SU-DHL-6 (cell line): ENCODE measurements around the gene PCDH17.

ENCODE experiments used
- H2AFZ ChIP-seq: fragments of 200-600 bp; sonication (generic); 2 replicates; pipeline ENCODE4 v1.6.1; 2014; ENCODE audit warnings: low read depth, mild to moderate bottlenecking, moderate library complexity, mixed read lengths, antibody characterized with exemption, low read length; ENCODE audit not compliant: severe bottlenecking
- H3F3A ChIP-seq: fragments of 200-600 bp; shearing (Covaris generic); 2 replicates; pipeline ENCODE4 v1.6.0; 2016; ENCODE audit warnings: antibody characterized with exemption, mild to moderate bottlenecking; ENCODE audit not compliant: insufficient read depth
- H3K27ac ChIP-seq: fragments of 200-600 bp; sonication (generic); 2 replicates; pipeline ENCODE4 v1.5.1; 2016; ENCODE audit warnings: low read depth, mild to moderate bottlenecking, low read length, moderate library complexity, mixed read lengths
- H3K27me3 ChIP-seq: fragments of 200-600 bp; sonication (generic), shearing (Covaris generic); 2 replicates; pipeline ENCODE4 v1.6.0; 2014; ENCODE audit warnings: mild to moderate bottlenecking, low read length
- H3K36me3 ChIP-seq: fragments of 200-600 bp; sonication (generic); 2 replicates; pipeline ENCODE4 v1.6.1; 2014; ENCODE audit warnings: mild to moderate bottlenecking, low read length, mixed read lengths
- H3K4me2 ChIP-seq: fragments of 300-600, 200-600 bp; shearing (Covaris generic), sonication (generic); 2 replicates; pipeline ENCODE4 v1.6.0; 2014; ENCODE audit warnings: low read length, low read depth, mild to moderate bottlenecking; ENCODE audit not compliant: poor library complexity, severe bottlenecking
- H3K4me3 ChIP-seq: fragments of 200-600 bp; sonication (generic); 2 replicates; pipeline ENCODE4 v1.5.1; 2014; ENCODE audit warnings: antibody characterized with exemption, low read length, mild to moderate bottlenecking, mixed read lengths; ENCODE audit not compliant: insufficient read depth, poor library complexity, severe bottlenecking
- H3K79me2 ChIP-seq: fragments of 200-600 bp; sonication (generic); 2 replicates; pipeline ENCODE4 v1.6.1; 2014; ENCODE audit warnings: mild to moderate bottlenecking, low read length, moderate library complexity; ENCODE audit not compliant: insufficient read depth
- H3K9ac ChIP-seq: fragments of 200-600 bp; sonication (generic); 2 replicates; pipeline ENCODE4 v1.7.0; 2014; ENCODE audit warnings: mild to moderate bottlenecking, low read length
- H3K9me2 ChIP-seq: fragments of 200-600 bp; sonication (generic); replicated peaks from 2 replicates; pipeline ENCODE4 v1.6.1; 2014; ENCODE audit warnings: low read length; ENCODE audit not compliant: insufficient read depth
- H3K9me3 ChIP-seq: fragments of 200-600 bp; sonication (generic); 2 replicates; pipeline ENCODE4 v1.6.1; 2014; ENCODE audit warnings: low read length, mixed read lengths; ENCODE audit not compliant: insufficient read depth
- H4K20me1 ChIP-seq: fragments of 200-600 bp; sonication (generic); 2 replicates; pipeline ENCODE4 v1.6.1; 2014; ENCODE audit warnings: low read depth, mild to moderate bottlenecking, antibody characterized with exemption, low read length, moderate library complexity, mixed read lengths
- CTCF ChIP-seq: fragments of 200-600 bp; sonication (generic); IDR thresholded peaks from one replicate; pipeline ENCODE4 v1.5.1; 2017; ENCODE audit warnings: antibody characterized with exemption, mild to moderate bottlenecking, low read length, moderate library complexity; ENCODE audit not compliant: insufficient read depth, poor library complexity, severe bottlenecking
- EZH2phosphoT487 ChIP-seq: fragments of 200-600 bp; sonication (generic), shearing (Covaris generic); conservative IDR thresholded peaks from 2 replicates; pipeline ENCODE4 v1.6.1; 2018; ENCODE audit warnings: mild to moderate bottlenecking, antibody characterized with exemption, low read length, moderate library complexity, mixed read lengths

The PCDH17 gene

GRCh38 chr13:57640607-57641006, 9.1 kb downstream of the PCDH17 start:
- no peak overlapping the region for H3K27ac ChIP-seq
- no peaks in the 10 kb centered on the region for H3F3A ChIP-seq
- H3K4me2 ChIP-seq: no peak overlapping the region
- no peaks in the 10 kb centered on the region for H3K79me2 ChIP-seq
- peak overlapping the region; percentile 41 for H2AFZ ChIP-seq
- no peaks in the 10 kb centered on the region for H4K20me1 ChIP-seq
- no peaks in the 10 kb centered on the region for H3K9me2 ChIP-seq
- TF ChIP-seq EZH2phosphoT487 (no peak), CTCF (no peak)
- H3K4me3 ChIP-seq: no peak overlapping the region
- H3K27me3 ChIP-seq: no peaks in the 10 kb centered on the region
- no peaks in the 10 kb centered on the region for H3K9me3 ChIP-seq
- no peak overlapping the region for H3K9ac ChIP-seq
- no peaks in the 10 kb centered on the region for H3K36me3 ChIP-seq

GRCh38 chr13:57641051-57641450, 9.5 kb downstream of the PCDH17 start:
- Histone ChIP-seq H3K27me3 (no peaks in the 10 kb centered on the region), H3K4me2 (no peak overlapping the region), H3K9me2 (no peaks in the 10 kb centered on the region), H3K9me3 (no peaks in the 10 kb centered on the region), H2AFZ (no peak overlapping the region), H3K79me2 (no peaks in the 10 kb centered on the region), H3K27ac (no peak overlapping the region), H4K20me1 (no peaks in the 10 kb centered on the region), H3K4me3 (no peak overlapping the region), H3K36me3 (no peaks in the 10 kb centered on the region), H3F3A (no peaks in the 10 kb centered on the region), H3K9ac (no peak overlapping the region)
- no peak for TF ChIP-seq EZH2phosphoT487
- no peak for TF ChIP-seq CTCF

GRCh38 chr13:57644106-57644505, 12.6 kb downstream of the PCDH17 start:
- Histone ChIP-seq H2AFZ (peak overlapping the region; percentile 45), H3K9me2 (no peaks in the 10 kb centered on the region), H3K27ac (no peak overlapping the region), H3K79me2 (no peaks in the 10 kb centered on the region), H3K9ac (no peak overlapping the region), H3K4me2 (no peak overlapping the region), H3K4me3 (no peak overlapping the region), H3K9me3 (no peaks in the 10 kb centered on the region), H3F3A (no peaks in the 10 kb centered on the region), H4K20me1 (no peaks in the 10 kb centered on the region), H3K27me3 (no peaks in the 10 kb centered on the region), H3K36me3 (no peaks in the 10 kb centered on the region)
- TF ChIP-seq EZH2phosphoT487: no peak
- TF ChIP-seq CTCF: no peak
